Measurements from ENCODE around the gene JAML. TPM values are rescaled to one million over a fixed set of nuclear protein-coding genes. Genes with fewer than 3 reads are reported as not detected.

The JAML gene
- total and polyA plus RNA-seq, 2 of the 4 experiments (the other 2 are of a cell fraction) = not detected

GRCh38 chr11:118209033-118209432, 15.8 kb downstream of the JAML start:
- H2BK120ac ChIP-seq (ENCODE audit: low read depth, low read length) = no peak overlapping the region
- in situ Hi-C loops (cut with MboI; ENCODE audit: low sequenced_read_pairs) = no loop called here

More at GRCh38 chr11:118209033-118209432, 15.8 kb downstream of the JAML start:
- Histone ChIP-seq H4K8ac (ENCODE audit: low read depth in 2 of 2, low read length in 2 of 2) (no peak overlapping the region), H3K56ac (ENCODE audit: extremely low read depth, insufficient read depth, low read length) (no peak overlapping the region), H2AK9ac (replicated peaks; ENCODE audit: low read depth, low read length, poor library complexity) (no peak overlapping the region), H3K18ac (ENCODE audit: low read depth, low read length) (no peak overlapping the region), H3K23ac (ENCODE audit: low read depth, low read length) (no peak overlapping the region), H3K9me3 (ENCODE audit: control insufficient read depth, insufficient read depth, low read length) (no peaks in the 10 kb centered on the region), H4K20me1 (ENCODE audit: insufficient read depth, low read length) (no peaks in the 10 kb centered on the region), H3K14ac (replicated peaks; ENCODE audit: low read depth, low read length) (no peak overlapping the region), H3K9me1 (ENCODE audit: insufficient read depth, low read length) (no peaks in the 10 kb centered on the region), H2BK20ac (ENCODE audit: low read depth, low read length) (no peak overlapping the region), H2BK5ac (ENCODE audit: low read depth, low read length, poor library complexity, severe bottlenecking) (no peak overlapping the region), H3K4me1 (ENCODE audit: control insufficient read depth, insufficient read depth, low read length) (no peaks in the 10 kb centered on the region), H3K4ac (ENCODE audit: low read depth, low read length) (no peak overlapping the region), H4K5ac (ENCODE audit: low read depth, low read length) (no peak overlapping the region), H3K9ac (ENCODE audit: low read depth, low read length) (no peak overlapping the region), H4K91ac (ENCODE audit: insufficient read depth, low read depth, low read length) (no peak overlapping the region), H3K79me1 (ENCODE audit: low read depth in 1 of 2, low read length in 2 of 2) (no peaks in the 10 kb centered on the region), H3K27ac (ENCODE audit: insufficient read depth, low read length) (no peak overlapping the region), H2AK5ac (ENCODE audit: low read depth, low read length) (no peak overlapping the region), H3K36me3 (ENCODE audit: control insufficient read depth, insufficient read depth, low read length) (no peaks in the 10 kb centered on the region), H3K4me3 (ENCODE audit: insufficient read depth, low read depth, low read length) (no peak overlapping the region), H3K4me2 (ENCODE audit: low read depth, low read length) (no peak overlapping the region), H2AFZ (replicated peaks; ENCODE audit: low read length, poor library complexity) (no peak overlapping the region), H2BK15ac (ENCODE audit: low read depth, low read length) (no peak overlapping the region), H3K27me3 (ENCODE audit: control insufficient read depth, insufficient read depth, low read length) (peaks cover 20% of the 10 kb centered on the region)
- TF ChIP-seq RFX5 (IDR thresholded peaks at IDR 0.05; ENCODE audit: low read depth, low read length) (no peak), BHLHE40 (IDR thresholded peaks at IDR 0.05; ENCODE audit: low read depth, low read length) (no peak), NFE2L2 (IDR thresholded peaks at IDR 0.05; ENCODE audit: low read depth, low read length) (no peak), POLR2A (IDR thresholded peaks at IDR 0.05; ENCODE audit: low read depth, low read length) (no peak), CEBPB (IDR thresholded peaks at IDR 0.05; ENCODE audit: low read depth, low read length) (no peak), RCOR1 (IDR thresholded peaks at IDR 0.05; ENCODE audit: insufficient replicate concordance, low read length) (no peak), USF2 (IDR thresholded peaks at IDR 0.05; ENCODE audit: low read depth, low read length) (no peak), CHD1 (IDR thresholded peaks at IDR 0.05; ENCODE audit: low read depth, low read length) (no peak), MXI1 (IDR thresholded peaks at IDR 0.05; ENCODE audit: borderline replicate concordance, low read depth, low read length) (no peak), FOS (IDR thresholded peaks at IDR 0.05; ENCODE audit: low read depth, low read length) (no peak)
- dilution Hi-C loops (cut with HindIII; ENCODE audit: low sequenced_read_pairs, unreplicated experiment) (no loop called here), intact Hi-C loops (cut with micrococcal nuclease) (no loop called here)
- POLR2A ChIA-PET (ENCODE audit: unreplicated experiment) = no interaction called here
- CTCF ChIA-PET = interaction anchor here (0.6 kb wide), 1 partner anchor 37 kb away, joined by 6 read pairs; no protein-coding TSS in a partner anchor
- no TSS peak for BruUV-seq (replicated peaks)
- DNase-seq (no peak), ATAC-seq (ENCODE audit: low read depth) (no peak)
- WGBS, 2 experiments (ENCODE audit: extremely low coverage in 2 of 2, insufficient read length in 1 of 2) = no CpG with 5 or more reads among the region's 3 CpGs
